NOMO-1 treated with DMSO at 0.1 percent for 48 hours (cell line): Measurements from ENCODE around the gene ATP6V0D1.

ENCODE experiments used
- DNase-seq: peaks from one replicate; lab custom pipeline; 2025; ENCODE audit not compliant: unreplicated experiment; lab: John Stamatoyannopoulos, UW

The ATP6V0D1 gene

DNA sequence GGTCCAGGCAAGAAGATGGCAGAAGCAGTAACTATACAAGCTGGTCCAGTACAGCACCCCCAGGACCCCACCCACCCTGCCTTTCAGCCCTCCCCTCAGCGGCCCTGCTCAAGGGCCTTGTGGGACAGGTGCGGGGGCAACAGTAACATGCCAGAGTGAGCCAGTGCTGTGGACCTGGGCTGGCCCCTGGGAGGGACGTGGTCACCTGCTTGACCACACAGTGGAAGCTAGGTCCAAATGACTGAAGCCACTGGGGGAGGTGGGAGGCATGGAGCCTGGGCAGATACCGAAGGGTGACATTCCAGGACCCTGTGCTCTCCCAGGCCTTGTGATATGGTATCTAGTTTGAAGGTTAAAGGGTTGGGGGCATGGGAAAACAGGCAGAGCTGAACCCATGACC is 17.3 kb downstream of the ATP6V0D1 start:
- no peak for DNase-seq

DNA sequence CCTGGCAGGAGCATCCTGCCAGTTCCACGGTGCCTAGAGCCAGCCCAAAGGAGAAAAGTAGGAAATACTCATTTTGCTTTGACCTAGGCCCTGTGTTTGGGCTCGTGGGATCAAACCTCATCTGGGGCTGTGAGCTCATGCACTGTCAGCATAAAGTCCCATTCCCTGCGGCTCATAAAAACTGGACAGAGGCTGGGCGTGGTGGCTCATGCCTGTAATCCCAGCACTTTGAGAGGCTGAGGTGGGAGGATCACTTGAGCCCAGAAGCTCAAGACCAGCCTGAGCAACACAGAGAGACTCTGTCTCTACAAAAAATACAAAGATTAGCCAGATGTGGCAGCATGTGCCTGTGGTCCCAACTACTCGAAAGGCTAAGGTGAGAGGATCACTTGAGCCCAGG is 17.9 kb downstream of the ATP6V0D1 start:
- DNase-seq, result no peak

DNA sequence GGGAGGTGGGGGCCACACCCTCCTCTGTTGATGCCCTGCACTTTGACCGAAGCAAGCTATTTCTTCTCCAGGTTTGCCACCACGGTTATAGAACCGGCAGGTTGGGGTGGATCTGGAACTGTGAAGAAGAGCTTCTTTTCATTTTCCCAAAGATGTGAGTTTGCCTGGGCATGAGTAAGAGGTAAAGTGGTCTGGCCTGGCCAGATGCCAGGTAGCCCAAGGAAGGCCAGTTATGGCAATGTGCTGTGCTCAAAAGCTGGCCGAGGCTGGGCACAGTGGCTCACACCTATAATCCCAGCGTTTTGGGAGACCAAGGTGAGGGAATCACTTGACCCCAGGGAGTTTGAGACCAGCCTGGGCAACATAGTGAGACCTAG is 18.7 kb downstream of the ATP6V0D1 start:
- no peak for DNase-seq

GRCh38 chr16:67461600-67462278 is 19.2 kb downstream of the ATP6V0D1 start:
- DNase-seq, result no peak

GRCh38 chr16:67460961-67461360 is 20.0 kb downstream of the ATP6V0D1 start:
- DNase-seq, result no peak

DNA sequence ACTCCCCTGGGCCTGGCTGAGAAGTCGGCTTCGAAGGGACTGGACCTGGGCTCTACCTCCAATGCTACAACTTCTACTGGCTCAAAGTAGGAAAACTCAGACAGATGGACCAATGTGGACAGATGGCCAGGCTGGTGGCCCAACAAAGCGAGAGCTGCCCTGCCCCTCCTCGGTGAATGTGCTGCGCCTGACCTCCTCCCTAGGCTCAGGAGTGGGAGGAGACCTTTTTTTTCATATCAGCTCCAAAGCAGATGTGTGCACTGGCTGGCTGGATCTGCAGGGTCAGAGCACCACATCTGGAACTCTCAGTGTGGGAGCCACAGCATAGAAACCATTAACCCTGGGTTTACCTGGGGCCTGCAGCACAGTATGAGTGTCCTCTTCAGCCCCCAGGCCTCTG is 20.8 kb downstream of the ATP6V0D1 start:
- DNase-seq, result no peak

DNA sequence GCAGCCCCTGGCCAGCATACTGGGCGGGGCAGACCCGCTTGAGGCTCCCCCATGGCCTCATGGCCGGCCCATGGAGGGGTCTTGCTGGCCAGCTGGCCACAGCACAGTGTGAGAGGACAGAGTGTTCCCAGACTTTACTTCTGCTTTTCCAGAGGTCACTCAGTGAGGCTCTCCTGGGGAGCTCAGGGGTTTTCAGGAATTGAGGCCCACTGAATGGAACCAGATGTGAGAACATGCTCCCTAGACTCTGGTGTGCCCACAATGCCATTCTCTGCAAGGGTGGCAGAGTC is 21.2 kb downstream of the ATP6V0D1 start:
- no peak for DNase-seq

GRCh38 chr16:67459066-67459860 is 21.7 kb downstream of the ATP6V0D1 start:
- no peak for DNase-seq

GRCh38 chr16:67458121-67458641 is 22.8 kb downstream of the ATP6V0D1 start:
- no peak for DNase-seq

GRCh38 chr16:67457611-67458010 is 23.3 kb downstream of the ATP6V0D1 start:
- DNase-seq, result no peak

- DNase-seq, result no peak
Observed at GRCh38 chr16:67456391-67457081, 24.4 kb downstream of the ATP6V0D1 start.

- DNase-seq, result no peak
Observed at GRCh38 chr16:67454852-67455251, 26.1 kb downstream of the ATP6V0D1 start.

DNA sequence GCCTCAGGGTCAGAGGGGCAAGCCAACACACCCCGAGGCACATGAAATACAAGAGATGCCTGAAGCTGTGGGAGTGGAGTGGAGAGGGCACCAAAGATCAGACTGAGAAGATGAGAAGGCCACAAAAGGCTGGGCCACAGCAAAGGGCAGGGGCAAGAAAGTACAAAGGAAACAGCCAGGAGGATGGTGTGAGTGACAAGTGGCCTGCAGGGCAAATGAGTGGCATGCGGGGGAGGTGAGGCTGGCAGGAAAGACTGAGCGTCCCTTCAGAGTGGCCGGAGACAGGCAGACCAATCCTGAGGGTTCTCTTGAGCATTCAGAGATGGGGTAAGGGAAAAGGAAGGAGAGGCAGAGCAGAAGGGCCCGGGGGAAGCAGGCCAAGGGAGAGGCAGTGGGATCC is 26.9 kb downstream of the ATP6V0D1 start:
- no peak for DNase-seq

DNA sequence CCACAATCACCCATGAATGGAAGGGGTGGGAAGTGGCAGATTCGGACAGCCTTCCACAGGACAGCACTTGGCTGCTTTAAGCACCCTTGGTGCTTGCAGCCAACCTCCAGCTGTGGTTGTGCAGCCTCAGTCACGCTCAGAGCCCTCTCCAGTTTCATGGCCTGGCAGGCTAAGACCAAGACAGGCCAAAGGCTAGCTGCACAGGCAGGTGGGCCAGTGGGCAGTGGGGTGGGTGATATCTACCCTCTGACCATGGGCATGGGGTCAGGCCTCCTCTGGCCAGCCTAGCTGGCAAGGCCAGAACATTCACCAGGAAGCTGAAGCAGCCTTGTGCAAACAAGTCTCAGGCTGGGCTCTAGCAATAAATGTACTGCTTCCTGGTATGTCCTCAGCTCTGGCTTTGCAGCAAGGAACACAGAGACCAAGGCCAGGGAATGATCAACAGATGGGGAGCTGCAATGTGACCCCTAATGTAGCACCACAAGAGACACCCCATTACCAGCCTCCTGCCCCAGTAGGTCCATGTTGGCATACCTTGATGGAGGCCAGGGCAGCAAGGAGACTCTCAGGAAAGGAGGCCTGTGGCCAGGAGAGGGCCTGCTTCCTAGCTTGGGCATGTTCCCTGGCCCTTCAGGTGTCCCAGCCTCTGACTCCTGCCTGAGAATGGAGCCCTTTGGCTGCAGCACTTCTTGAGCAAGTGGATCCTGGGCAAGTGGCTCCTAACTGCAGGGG is 29.1 kb downstream of the ATP6V0D1 start:
- no peak for DNase-seq

- no peak for DNase-seq
Observed at GRCh38 chr16:67451061-67451703, 29.8 kb downstream of the ATP6V0D1 start.

- no peak for DNase-seq
Observed at GRCh38 chr16:67449739-67450138, 31.2 kb downstream of the ATP6V0D1 start.

- no peak for DNase-seq
Observed at GRCh38 chr16:67449336-67449735, 31.6 kb downstream of the ATP6V0D1 start.

DNA sequence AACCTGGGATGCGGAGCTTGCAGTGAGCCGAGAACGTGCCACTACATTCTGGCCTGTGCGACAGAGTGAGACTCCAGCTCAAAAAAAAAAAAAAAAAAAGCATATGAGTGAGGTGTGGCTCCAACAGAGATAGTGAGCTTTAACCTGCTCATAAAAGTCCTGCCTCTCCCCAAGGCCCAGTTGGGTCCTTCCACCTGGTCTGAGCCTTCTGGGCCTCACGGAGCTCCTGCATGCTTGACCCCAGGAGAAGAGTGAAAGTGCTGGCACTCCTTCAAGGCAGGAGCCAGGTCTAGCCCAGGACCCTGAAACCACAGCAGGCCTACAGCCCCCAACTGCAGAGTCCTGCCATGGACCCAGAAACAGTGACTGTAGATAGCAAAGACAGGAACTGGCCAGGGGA is 32.4 kb downstream of the ATP6V0D1 start:
- no peak for DNase-seq

- DNase-seq, result peak; percentile 57
Observed at GRCh38 chr16:67447508-67448076, 33.4 kb downstream of the ATP6V0D1 start.

DNA sequence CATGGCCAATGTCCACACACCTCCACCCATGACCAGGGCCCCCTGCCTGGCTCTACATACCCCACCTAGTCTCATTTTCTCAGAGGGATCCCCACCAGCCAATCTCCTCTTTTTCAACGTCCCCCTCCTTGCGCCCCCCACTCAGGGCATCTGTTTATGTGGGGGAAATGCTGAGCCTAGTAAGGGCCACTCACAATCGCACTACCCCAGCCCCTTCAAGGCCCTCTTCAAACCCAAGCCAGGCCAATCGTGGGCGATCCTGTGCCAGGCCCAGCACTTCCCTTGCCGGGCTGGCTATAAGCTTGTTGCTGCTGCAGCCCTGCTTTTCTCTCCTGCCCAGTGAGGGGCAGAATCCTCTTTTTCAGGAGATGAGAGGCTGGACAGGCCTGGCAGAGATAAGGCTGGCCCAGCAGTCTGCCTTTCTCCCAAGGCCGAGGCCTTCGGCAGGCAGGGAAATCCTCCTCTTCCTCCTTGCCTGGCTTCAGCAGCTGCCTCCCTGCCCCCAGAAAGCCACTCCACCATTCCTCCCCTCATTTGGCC is 33.9 kb downstream of the ATP6V0D1 start:
- DNase-seq, result no peak
